ENCODE data around the gene STRAP.
"Not testable (repeated sequence)": the region's sequence is repeated elsewhere in the genome, so short reads cannot be mapped to it uniquely, and the experiment has no call there.

Gene STRAP

GRCh38 chr12:15874556-15875145, 7.5 kb upstream of the STRAP start:
- not testable (repeated sequence) for DNase-seq

- no peak for DNase-seq
Observed at GRCh38 chr12:15875863-15876262, 6.3 kb upstream of the STRAP start.

- no peak for DNase-seq
Observed at GRCh38 chr12:15879413-15879812, 2.8 kb upstream of the STRAP start.

GRCh38 chr12:15880721-15881120, 1.5 kb upstream of the STRAP start:
- DNase-seq, result no peak

GRCh38 chr12:15883536-15883935, 1.3 kb downstream of the STRAP start:
- no peak for DNase-seq

GRCh38 chr12:15886372-15887042, 4.3 kb downstream of the STRAP start:
- no peak for DNase-seq

- DNase-seq, result no peak
Observed at GRCh38 chr12:15887043-15887817, 5.0 kb downstream of the STRAP start.

GRCh38 chr12:15892645-15893259, 10.6 kb downstream of the STRAP start:
- DNase-seq, result no peak

GRCh38 chr12:15893260-15893659, 11.1 kb downstream of the STRAP start:
- DNase-seq, result no peak

GRCh38 chr12:15896867-15897266, 14.7 kb downstream of the STRAP start:
- no peak for DNase-seq

GRCh38 chr12:15897433-15897832, 15.2 kb downstream of the STRAP start:
- no peak for DNase-seq

- no peak for DNase-seq
Observed at GRCh38 chr12:15899282-15899870, 17.2 kb downstream of the STRAP start.

GRCh38 chr12:15904378-15904920, 22.3 kb downstream of the STRAP start:
- no peak for DNase-seq

GRCh38 chr12:15910468-15910863, 28.3 kb downstream of the STRAP start:
- no peak for DNase-seq

GRCh38 chr12:15910864-15911721, 28.9 kb downstream of the STRAP start, which contains the start of gene DERA:
Gene DERA (plus strand): TSS chr12:15911332. CDS start chr12:15911384, 52 bp downstream.
- peak; percentile 70 for DNase-seq

GRCh38 chr12:15911931-15912330, 29.7 kb downstream of the STRAP start:
- not testable (repeated sequence) for DNase-seq

- not testable (repeated sequence) for DNase-seq
Observed at GRCh38 chr12:15914131-15914530, 31.9 kb downstream of the STRAP start.

- no peak for DNase-seq
Observed at GRCh38 chr12:15918066-15918465, 35.9 kb downstream of the STRAP start.

GRCh38 chr12:15919418-15919817, 37.2 kb downstream of the STRAP start:
- no peak for DNase-seq

- no peak for DNase-seq
Observed at GRCh38 chr12:15924956-15925355, 42.8 kb downstream of the STRAP start.

- DNase-seq, result no peak
Observed at GRCh38 chr12:15928346-15928745, 46.2 kb downstream of the STRAP start.
